Measurements from ENCODE around the gene EXOSC9. TPM values are rescaled to one million over a fixed set of nuclear protein-coding genes. Genes with fewer than 3 reads are reported as not detected.

The EXOSC9 gene
- total RNA-seq, 1 experiment from 2014 or later: 69.1 TPM

GRCh38 chr4:121823505-121824170 is 22.5 kb downstream of the EXOSC9 start, which contains the start of gene CCNA2:
TSS of gene CCNA2 (minus strand) at chr4:121823883. CDS start at chr4:121823628, 255 bp downstream.
- H4K8ac ChIP-seq (replicated peaks; ENCODE audit: insufficient read length, low read depth, low read length): no peak within 1 kb of the TSS
- peaks cover 8 to 14% of the 10 kb centered on the region in 2 experiments for H3K4me1 Mint-ChIP-seq

More at GRCh38 chr4:121823505-121824170, 22.5 kb downstream of the EXOSC9 start, which contains the start of gene CCNA2:
- peak within 1 kb of the TSS; percentile 89 for H3K14ac ChIP-seq (ENCODE audit: insufficient read depth, low read length)
- H3K9me3 ChIP-seq (ENCODE audit: control insufficient read depth, low read depth, low read length): no peaks in the 10 kb centered on the region
- no peak within 1 kb of the TSS for H4K91ac ChIP-seq (ENCODE audit: insufficient read length, low read depth, low read length)
- H3K23me2 ChIP-seq (ENCODE audit: insufficient read length, low read depth, low read length, poor library complexity, severe bottlenecking): peaks cover 8% of the 10 kb centered on the region
- H3K79me2 ChIP-seq (ENCODE audit: insufficient read depth, low read length): peaks cover 8% of the 10 kb centered on the region; the same call in 1 of the 2 replicates
- no peak within 1 kb of the TSS for H4K5ac ChIP-seq (ENCODE audit: insufficient read length, low read depth, low read length)
- Mint-ChIP-seq H3K9me3 (no peaks in the 10 kb centered on the region), H3K36me3 (ENCODE audit: insufficient read depth in 1 of 3, low read depth in 3 of 3) (peaks cover 26 to 36% (median 35%) of the 10 kb centered on the region in 3 experiments), H3K27me3 (ENCODE audit: low read depth) (no peaks in the 10 kb centered on the region), H3K4me3 (peak within 1 kb of the TSS; percentile 99 to 100), H3K27ac (peak within 1 kb of the TSS; percentile 90 to 98 (median 94))
- H3K4ac ChIP-seq (ENCODE audit: low read depth, low read length): no peak within 1 kb of the TSS; the same call in 1 of the 2 replicates
- WGBS (ENCODE audit: extremely low coverage, insufficient read length, low lambda C conversion rate): no CpG with 5 or more reads among the region's 63 CpGs
- no peak for TF ChIP-seq CTCF (conservative IDR thresholded peaks at IDR 0.05)
- H3K27ac ChIP-seq (ENCODE audit: insufficient read length, low read depth, low read length): no peak within 1 kb of the TSS
- no peak within 1 kb of the TSS for H2BK20ac ChIP-seq (ENCODE audit: low read depth, low read length, poor library complexity, severe bottlenecking)
- H3T11ph ChIP-seq (ENCODE audit: low read length): no peak within 1 kb of the TSS
- H3K4me1 ChIP-seq (ENCODE audit: insufficient read depth, low read length): no peaks in the 10 kb centered on the region
- no peak within 1 kb of the TSS for H2BK5ac ChIP-seq (ENCODE audit: insufficient read length, low read length)
- H2BK120ac ChIP-seq (ENCODE audit: low read depth, low read length, poor library complexity, severe bottlenecking): no peak within 1 kb of the TSS
- H3K9ac ChIP-seq (ENCODE audit: extremely low read depth, insufficient read length, low read length): peak within 1 kb of the TSS; percentile 82
- no peak within 1 kb of the TSS for H2AK5ac ChIP-seq (ENCODE audit: insufficient read length, low read length)
- H2BK12ac ChIP-seq (ENCODE audit: insufficient read length, low read depth, low read length): no peak within 1 kb of the TSS
- no peak within 1 kb of the TSS for H2BK15ac ChIP-seq (ENCODE audit: low read depth, low read length)
- DNase-seq: peak; percentile 98
- H3K56ac ChIP-seq (ENCODE audit: insufficient read length, low read depth, low read length): no peak within 1 kb of the TSS
- H3K27me3 ChIP-seq (ENCODE audit: insufficient read depth, low read length): no peaks in the 10 kb centered on the region
- H3K18ac ChIP-seq (ENCODE audit: insufficient read length, low read depth, low read length): peak within 1 kb of the TSS; percentile 89
- peak within 1 kb of the TSS; percentile 64 for H3K4me2 ChIP-seq (ENCODE audit: insufficient read depth, insufficient read length, low read length)
- no peak within 1 kb of the TSS for H3K23ac ChIP-seq (ENCODE audit: insufficient read length, low read depth, low read length)
- no peaks in the 10 kb centered on the region for H4K20me1 ChIP-seq (ENCODE audit: control insufficient read depth, insufficient read depth, insufficient read length)
- H2AFZ ChIP-seq (ENCODE audit: low read length): peak within 1 kb of the TSS; percentile 79
- H3K79me1 ChIP-seq (ENCODE audit: insufficient read depth, low read depth, low read length, poor library complexity, severe bottlenecking): peaks cover 4% of the 10 kb centered on the region

Data from H9 (cell line).